ENCODE results near the gene GRIK4.

GRCh38 chr11:120540744-120541465, 29.4 kb downstream of the GRIK4 start:
- no peak for TF ChIP-seq CTCF (IDR thresholded peaks at IDR 0.05)
- no peak for TF ChIP-seq POLR2A (IDR thresholded peaks at IDR 0.05)
- no peak for TF ChIP-seq POLR2AphosphoS5 (IDR thresholded peaks at IDR 0.05)
